Lower leg skin (tissue), 4 donors: Measurements from ENCODE around the gene MOXD1. TPM values are rescaled to one million over a fixed set of nuclear protein-coding genes. Genes with fewer than 3 reads are reported as not detected.
"Not testable (repeated sequence)": the region's sequence is repeated elsewhere in the genome, so short reads cannot be mapped to it uniquely, and the experiment has no call there.

Source experiments
- DNase-seq, 2 donors: peaks; one replicate each; pipeline ENCODE4 v3.0.0-alpha.2; 2019; ENCODE audit warnings: low spot score in 2 of 2
- H3K4me3 ChIP-seq: fragments of 200-600 bp; sonication (generic); 2 replicates; pipeline ENCODE4 v1.5.1; 2017; ENCODE audit warnings: mild to moderate bottlenecking, low read depth; ENCODE audit not compliant: poor library complexity, severe bottlenecking
- CTCF ChIP-seq, 3 donors: fragments of 450-650 bp; IDR thresholded peaks; one replicate each; pipeline ENCODE4 v1.5.1; 2016; ENCODE audit warnings: antibody characterized with exemption in 3 of 3, mild to moderate bottlenecking in 3 of 3, moderate library complexity in 2 of 3
- POLR2A ChIP-seq, 2 donors: fragments of 450-650 bp; IDR thresholded peaks; one replicate each; pipeline ENCODE4 v1.6.1; 2016 to 2017; ENCODE audit warnings: antibody characterized with exemption in 2 of 2, mild to moderate bottlenecking in 1 of 2, moderate library complexity in 1 of 2
- WGBS, 2 donors: methylation state at CpG; one replicate each; pipeline ENCODE4 v1.1.5; 2018; 5-methylcytosine and 5-hydroxymethylcytosine counted together
- intact Hi-C: fragments of 100-400 bp; cut with DNase I; formaldehyde crosslinking; loops from one replicate; pipeline ENCODE4 v1.15.0; 2023; ENCODE audit warnings: low total_unique reads
- total RNA-seq, 4 donors: library from RNA; depleted of rRNA; stranded (reverse); fragments of >200 nt; gene quantifications; one replicate each; pipeline ENCODE4 v1.1.0, GENCODE V29; 2016

Gene MOXD1
- total RNA-seq, 4 donors from 2014 or later: 12.8 to 17.8 (median 13.9) TPM

- intact Hi-C loops: no loop called here
- H3K4me3 ChIP-seq: no peak overlapping the region
- WGBS, 2 donors: 34 to 36% methylated on average over 4 of the region's 4 CpGs
- no peak for DNase-seq
- no peak for TF ChIP-seq CTCF (IDR thresholded peaks at IDR 0.05)
- no peak for TF ChIP-seq POLR2A (IDR thresholded peaks at IDR 0.05)
Measured at GRCh38 chr6:132270726-132271402, 130.4 kb downstream of the MOXD1 start.

GRCh38 chr6:132268666-132269065 is 132.6 kb downstream of the MOXD1 start:
- WGBS, 2 donors: 90 to 93% methylated on average over 5 of the region's 5 CpGs
- intact Hi-C loops: loop anchor here (10.0 kb wide), 1 partner anchor 344 kb away; no protein-coding TSS in a partner anchor
- not testable (repeated sequence) for DNase-seq, H3K4me3 ChIP-seq

GRCh38 chr6:132268209-132268608 is 133.1 kb downstream of the MOXD1 start:
- intact Hi-C loops: loop anchor here (10.0 kb wide), 1 partner anchor 343 kb away; no protein-coding TSS in a partner anchor
- DNase-seq: no peak
- no peak overlapping the region for H3K4me3 ChIP-seq
- 67 to 75% methylated on average over 2 of the region's 2 CpGs for WGBS, 2 donors
- TF ChIP-seq POLR2A (IDR thresholded peaks at IDR 0.05) (no peak), CTCF (IDR thresholded peaks at IDR 0.05) (no peak)

GRCh38 chr6:132265451-132266097 is 135.7 kb downstream of the MOXD1 start:
- intact Hi-C loops: loop anchor here (10.0 kb wide), 1 partner anchor 341 kb away; no protein-coding TSS in a partner anchor
- no peak for DNase-seq
- no peak overlapping the region for H3K4me3 ChIP-seq
- TF ChIP-seq POLR2A (IDR thresholded peaks at IDR 0.05): no peak
- TF ChIP-seq CTCF (IDR thresholded peaks at IDR 0.05): no peak

GRCh38 chr6:132264021-132264500 is 137.2 kb downstream of the MOXD1 start:
- intact Hi-C loops: loop anchor here (10.0 kb wide), 1 partner anchor 339 kb away; no protein-coding TSS in a partner anchor
- WGBS, 2 donors: 94 to 97% methylated on average over 6 of the region's 6 CpGs
- TF ChIP-seq POLR2A (IDR thresholded peaks at IDR 0.05): no peak
- H3K4me3 ChIP-seq: no peak overlapping the region
- DNase-seq: no peak

GRCh38 chr6:132261354-132261753 is 139.9 kb downstream of the MOXD1 start:
- no peak for DNase-seq
- TF ChIP-seq CTCF (IDR thresholded peaks at IDR 0.05): no peak
- TF ChIP-seq POLR2A (IDR thresholded peaks at IDR 0.05): no peak
- no peak overlapping the region for H3K4me3 ChIP-seq
- intact Hi-C loops: loop anchor here (10.0 kb wide), 1 partner anchor 337 kb away; no protein-coding TSS in a partner anchor
